Caki2 (cell line): ENCODE measurements around the gene SYNDIG1L. TPM values are rescaled to one million over a fixed set of nuclear protein-coding genes. Genes with fewer than 3 reads are reported as not detected.
A peak's percentile ranks its signal among the peaks of the same experiment; 100 is the strongest.

Experiments used
- DNase-seq: peaks from one replicate; pipeline ENCODE4 v3.0.0-alpha.2; 2015; ENCODE audit warnings: low read depth
- in situ Hi-C: cut with HindIII; loops from 2 replicates; pipeline ENCODE4 v1.10.0; 2016; ENCODE audit warnings: low sequenced_read_pairs, low pct_unique_long_range_greater_than_20kb, mixed read lengths
- total RNA-seq: library from RNA; depleted of rRNA; stranded (reverse); fragments of >200 nt; shearing (Covaris generic); gene quantifications from 2 replicates; pipeline ENCODE4 v1.2.3, GENCODE V29; 2014; ENCODE audit warnings: low replicate concordance

Gene SYNDIG1L
- total RNA-seq, 1 experiment from 2014 or later, result not detected

DNA sequence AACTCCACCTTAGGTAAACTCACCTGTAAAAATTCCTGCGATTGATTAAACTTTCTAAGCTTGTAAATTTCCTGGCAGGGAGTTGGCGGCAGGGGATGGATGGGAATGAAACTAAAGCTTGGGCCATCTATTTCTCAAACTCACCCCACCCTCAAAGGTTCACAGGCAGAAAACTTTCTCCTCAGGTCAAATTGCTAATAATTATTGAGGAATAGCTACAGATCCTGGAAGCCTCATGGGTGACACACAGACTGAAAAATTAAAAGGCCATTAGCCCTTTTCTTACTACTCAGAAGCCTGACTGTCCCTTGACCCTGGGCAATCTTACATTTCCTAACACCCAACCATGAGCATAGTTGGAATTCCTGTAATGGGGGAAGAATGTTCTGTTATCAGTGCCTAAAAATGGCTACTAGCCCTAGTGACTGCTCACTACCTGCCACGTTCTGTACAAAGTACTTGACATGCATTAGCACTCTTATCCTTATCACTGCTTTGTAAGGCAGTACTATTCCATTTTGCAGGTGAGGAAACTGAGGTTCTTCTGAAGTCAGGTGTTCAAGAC is 12.4 kb upstream of the SYNDIG1L start:
- in situ Hi-C loops, result no loop called here
- DNase-seq, result no peak

DNA sequence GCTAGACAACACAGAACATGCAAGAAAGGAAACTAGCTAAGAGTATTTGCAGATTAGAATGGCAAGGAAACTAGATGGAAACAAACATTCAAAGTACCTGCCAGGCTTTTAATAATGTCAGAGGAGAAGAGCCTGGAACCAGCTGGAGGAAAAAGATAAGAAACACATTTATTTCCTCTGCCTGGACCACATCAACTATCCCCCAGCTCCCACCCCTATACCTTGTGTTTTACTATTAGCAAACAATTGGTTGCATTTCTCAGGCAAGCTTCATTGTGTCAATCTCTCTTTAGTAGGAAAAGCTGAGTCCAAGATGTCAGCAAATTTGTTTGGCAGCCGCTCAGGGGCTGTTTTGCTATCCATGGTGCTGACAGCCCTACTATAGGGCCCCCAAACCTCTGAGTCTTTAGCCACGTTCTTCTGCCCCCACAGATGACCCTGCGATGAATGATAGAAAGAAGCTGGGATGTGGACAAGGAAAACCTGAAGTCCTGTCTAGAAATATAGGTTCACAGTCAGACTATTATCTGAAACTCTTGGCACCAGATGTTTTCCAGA is 11.6 kb upstream of the SYNDIG1L start:
- in situ Hi-C loops, result no loop called here
- no peak for DNase-seq

DNA sequence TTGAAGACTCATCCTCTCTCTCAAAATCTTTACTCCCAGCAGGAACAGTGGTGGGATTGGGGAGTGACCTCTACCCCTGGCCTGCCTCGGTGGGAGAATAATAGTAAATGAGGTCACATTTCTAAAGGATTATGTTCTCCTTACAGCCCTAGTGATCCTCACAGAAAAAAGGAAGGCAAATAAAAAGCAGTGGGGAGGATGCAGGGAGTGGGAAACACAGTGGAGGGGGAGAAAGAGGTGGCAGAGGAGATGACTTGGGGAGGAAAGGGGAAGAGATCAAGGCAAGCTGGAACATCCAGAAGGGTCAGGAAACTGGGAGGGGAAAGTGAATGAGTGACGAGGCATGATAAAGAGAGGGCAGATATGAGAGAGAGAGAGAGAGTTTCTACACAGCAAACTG is 8.3 kb upstream of the SYNDIG1L start:
- DNase-seq, result no peak
- in situ Hi-C loops, result no loop called here

DNA sequence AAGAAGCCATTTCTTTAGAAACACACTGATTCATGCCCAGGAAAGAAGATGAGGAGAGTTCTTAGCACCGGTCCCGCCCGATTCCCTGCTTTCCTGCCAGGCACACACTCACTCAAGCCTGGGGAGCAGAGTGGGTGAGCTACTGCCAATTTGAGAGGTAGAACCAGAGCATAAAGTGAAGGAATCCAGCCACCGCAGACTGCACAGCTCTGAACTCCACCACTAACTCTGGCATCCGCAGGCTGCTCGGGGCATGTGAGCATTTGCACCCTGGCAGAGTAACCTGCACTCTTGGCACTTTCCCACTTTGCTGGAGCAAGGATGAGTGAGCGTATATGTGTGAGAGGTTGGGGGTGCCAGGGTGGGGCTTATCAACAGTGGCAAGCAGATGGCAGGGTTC is 4.0 kb upstream of the SYNDIG1L start:
- in situ Hi-C loops, result no loop called here
- DNase-seq, result no peak

DNA sequence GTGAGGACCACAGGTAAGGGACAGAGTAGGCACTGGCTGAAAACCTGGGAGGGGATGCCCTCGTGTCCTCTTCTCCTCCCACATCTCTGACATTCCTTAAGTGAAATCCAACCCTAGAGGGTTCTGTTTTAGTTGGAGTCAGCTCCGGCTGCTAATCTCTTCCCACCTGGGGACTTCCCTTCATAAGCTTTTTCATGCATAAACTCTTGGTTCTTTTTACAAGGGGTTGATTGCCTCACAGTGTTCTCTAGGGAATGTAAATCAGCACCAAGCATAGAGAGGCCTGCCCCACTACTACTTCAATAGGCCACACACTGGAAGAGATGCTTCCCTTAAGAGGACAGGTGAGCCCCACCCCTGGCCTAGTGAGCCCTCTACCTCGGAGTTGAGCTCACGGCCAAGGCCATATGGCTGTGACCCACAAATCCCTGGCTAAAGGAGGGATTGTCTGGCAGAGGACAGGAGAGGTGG is 3.2 kb upstream of the SYNDIG1L start:
- DNase-seq, result no peak
- in situ Hi-C loops, result no loop called here

DNA sequence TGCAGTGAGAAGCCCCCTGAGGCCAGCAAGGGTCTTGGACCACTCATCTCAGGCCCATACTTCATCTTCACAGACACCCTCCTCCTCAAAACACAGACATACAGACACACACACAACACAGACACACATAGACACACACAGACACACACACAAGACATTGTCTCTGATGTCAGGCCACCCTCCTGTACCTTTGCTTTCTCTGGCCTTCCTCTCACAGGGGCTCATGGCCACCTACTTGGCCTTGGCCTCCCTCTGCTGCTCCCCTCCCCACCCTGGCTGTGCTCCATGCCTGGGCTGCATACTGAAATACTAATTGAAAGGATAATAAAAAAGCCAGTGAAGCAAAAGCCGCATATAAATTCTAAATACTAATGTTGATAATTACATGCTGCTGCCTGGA is 1.6 kb upstream of the SYNDIG1L start:
- DNase-seq, result no peak
- in situ Hi-C loops, result no loop called here

DNA sequence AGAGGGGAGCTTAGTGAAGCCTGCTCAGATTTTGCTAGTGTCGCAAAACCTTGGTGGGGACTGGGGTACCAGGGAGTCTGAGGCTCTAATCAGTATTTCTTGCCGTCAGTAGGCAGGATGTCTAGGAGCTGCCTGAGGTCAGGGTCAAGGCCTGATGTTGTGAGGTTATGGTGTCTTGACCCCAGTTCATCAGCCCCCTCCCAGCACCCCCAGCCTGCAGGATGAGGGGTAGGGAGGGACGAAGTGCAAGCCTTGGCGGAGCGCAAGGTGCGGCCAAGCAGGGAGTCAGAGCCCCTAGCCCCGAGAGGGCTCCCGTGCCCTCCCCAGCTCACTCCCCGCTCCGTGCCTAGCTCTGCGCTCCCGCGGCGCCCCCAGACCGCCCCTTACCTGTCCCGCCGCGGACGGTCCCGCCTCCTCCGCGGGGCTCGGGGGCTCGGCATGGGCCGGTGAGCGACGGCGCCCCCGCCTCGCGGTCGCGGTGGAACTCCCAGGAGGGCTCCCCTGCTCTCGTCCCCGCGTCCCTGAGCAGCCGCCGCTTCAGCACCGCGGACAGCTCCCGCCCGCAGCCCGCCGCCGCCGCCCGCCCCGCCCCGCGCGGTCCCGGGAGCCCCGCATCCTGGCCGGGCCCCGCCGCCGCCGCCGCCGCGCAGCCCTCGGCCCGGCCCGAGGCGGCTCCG is 347 bp downstream of the SYNDIG1L start:
- DNase-seq, result peak; percentile 14
- in situ Hi-C loops, result no loop called here

DNA sequence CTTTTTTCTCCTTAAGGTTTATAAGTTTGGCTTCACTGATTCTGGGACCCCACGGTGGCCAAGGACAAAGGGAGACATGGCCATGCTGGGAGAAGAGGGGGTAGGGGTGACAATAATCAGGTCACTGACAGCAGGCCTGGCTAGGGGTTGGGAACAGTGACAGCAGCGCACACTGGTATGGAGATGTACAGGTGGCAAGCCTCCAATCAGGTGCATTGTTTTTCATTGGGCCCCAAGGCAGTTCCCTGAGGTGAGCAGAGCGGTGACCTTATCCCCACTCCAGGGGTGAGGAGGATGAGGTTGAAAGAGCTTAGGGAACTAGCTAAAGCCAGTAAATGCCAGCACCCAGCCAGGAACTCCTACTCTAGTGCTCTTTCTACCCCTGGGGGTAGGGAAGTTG is 1.4 kb downstream of the SYNDIG1L start:
- no peak for DNase-seq

DNA sequence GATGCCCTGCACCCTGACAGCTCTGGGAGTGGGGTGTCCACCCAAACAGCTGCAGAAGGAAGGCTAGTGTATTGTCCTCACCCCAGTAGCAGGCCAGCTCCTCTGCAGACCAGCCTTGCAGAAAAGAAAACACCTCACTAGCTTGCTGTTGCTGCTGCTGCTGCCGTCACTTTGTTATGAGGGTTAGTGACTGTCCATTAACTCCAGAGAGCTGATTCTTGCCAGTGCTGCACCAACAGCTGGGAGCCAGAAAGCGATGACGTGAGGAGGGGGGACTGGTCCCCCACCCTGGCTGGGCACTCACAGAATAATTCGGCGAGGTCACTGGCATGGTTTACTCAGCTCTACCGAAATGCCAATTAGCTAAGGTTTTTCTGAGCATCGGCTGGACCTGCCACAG is 2.8 kb downstream of the SYNDIG1L start:
- in situ Hi-C loops, result no loop called here
- DNase-seq, result no peak

More for the DNA sequence above, 1.4 kb downstream of the SYNDIG1L start:
- in situ Hi-C loops, result no loop called here

DNA sequence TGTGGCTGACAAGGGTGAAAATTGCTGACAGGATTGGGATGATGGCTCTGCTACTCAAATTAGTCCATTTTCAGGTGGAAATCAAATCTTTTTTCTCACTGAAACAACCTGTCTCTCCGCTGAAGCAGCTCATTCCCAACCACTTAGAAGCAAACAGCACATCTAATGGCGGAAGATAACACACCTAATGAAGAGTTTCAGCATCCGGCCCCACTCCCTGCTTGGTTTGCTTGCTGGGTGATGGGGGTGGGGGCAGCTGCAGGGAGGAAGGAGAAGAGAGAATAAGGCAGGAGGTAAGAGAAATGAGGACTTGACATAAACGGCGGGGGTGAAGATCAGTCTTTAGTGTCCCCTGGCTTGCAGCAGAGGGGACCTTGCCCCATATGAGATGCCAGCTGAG is 4.0 kb downstream of the SYNDIG1L start:
- in situ Hi-C loops, result no loop called here
- DNase-seq, result no peak

DNA sequence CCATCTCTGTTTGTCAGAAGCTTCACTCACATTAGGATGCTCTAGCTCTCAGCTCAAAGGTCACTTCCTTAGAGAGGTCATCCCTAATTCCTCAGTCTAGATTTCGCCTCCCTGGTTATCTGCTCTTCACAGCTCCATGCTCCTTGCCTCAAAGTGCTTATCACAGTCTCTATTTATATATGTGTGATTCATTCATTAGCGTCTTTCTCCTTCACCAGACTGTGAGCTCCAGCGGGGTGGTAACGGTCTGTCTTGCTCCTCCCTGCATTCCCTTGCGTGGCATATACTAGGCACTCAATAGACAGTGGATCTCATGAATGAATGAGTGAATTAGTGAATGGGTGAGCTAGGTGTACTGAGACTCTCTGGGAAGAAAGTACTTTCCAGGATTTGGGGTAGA is 6.9 kb downstream of the SYNDIG1L start:
- DNase-seq, result no peak
- in situ Hi-C loops, result no loop called here

DNA sequence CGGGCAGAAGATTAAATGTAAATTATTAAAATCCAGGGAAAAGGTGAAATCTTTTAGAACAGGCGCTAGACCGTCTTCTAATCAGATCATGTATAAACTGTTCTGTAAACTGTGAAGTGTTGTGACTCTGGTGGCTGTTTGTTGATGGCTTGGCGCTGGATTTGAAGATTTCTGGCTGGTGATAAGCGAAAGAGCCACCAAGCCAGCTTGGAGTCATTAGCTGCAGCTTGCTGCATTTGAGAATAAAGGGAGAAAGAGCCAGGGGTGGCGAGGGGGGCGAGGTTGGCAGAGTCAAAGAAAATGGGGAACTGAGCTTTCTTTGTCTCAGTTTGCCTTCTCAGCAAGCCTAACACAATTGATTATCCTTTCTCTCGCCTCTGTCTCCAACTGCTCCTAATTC is 8.0 kb downstream of the SYNDIG1L start:
- in situ Hi-C loops, result no loop called here
- DNase-seq, result no peak

DNA sequence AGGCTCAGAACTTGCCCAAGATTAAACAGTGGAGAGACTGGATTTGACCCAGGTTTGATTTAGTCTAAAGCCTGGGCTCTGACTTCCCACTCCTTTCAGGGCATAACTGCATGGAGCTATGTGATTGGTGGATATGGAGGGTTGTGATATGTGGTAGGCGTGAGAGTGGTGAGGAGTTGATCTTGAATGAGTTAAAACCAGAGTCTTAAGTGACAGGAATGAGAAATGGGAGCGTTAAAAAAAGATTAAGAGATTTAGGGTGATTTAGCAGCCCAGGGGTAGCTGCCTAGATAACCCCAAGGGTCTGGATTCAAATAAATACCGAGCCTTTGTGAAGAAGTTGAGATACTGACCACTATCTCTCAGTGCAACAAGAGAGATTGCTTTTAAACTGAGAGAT is 8.4 kb downstream of the SYNDIG1L start:
- in situ Hi-C loops, result no loop called here
- no peak for DNase-seq

DNA sequence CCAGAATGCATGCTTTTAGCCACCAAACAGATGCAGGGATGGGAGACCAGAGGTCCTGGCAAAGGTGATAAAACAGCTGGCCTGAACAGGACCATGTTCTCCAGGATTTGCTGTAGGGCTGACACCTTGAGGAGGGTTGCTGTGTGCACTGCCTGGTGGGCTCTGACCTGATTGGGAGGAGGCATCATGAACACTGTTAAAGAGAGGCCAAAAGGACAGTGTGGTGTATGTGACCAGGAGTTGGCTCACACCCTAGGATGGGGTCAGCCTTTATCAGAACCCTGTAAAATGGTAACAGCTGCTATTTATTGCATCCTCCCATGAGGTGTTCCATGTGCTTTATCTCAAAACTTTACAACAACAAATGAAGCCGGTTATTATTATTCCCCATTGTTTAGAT is 8.8 kb downstream of the SYNDIG1L start:
- in situ Hi-C loops, result no loop called here
- DNase-seq, result no peak

DNA sequence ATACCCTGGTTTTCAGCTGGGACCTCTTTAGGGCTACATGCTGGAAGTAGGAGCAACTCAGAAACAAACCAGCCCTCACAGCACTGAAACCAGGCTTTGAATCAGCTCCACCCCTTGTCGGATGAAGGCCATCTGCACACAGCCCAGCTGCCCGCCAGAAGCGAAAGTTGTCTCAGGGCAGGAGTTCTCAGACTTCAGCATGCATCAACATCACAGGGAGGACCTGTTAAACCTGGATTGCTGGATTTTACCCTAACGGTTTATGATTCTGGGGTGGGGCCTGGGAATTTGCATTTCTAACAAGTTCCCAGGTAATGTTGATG is 10.9 kb downstream of the SYNDIG1L start:
- in situ Hi-C loops, result no loop called here
- DNase-seq, result no peak

DNA sequence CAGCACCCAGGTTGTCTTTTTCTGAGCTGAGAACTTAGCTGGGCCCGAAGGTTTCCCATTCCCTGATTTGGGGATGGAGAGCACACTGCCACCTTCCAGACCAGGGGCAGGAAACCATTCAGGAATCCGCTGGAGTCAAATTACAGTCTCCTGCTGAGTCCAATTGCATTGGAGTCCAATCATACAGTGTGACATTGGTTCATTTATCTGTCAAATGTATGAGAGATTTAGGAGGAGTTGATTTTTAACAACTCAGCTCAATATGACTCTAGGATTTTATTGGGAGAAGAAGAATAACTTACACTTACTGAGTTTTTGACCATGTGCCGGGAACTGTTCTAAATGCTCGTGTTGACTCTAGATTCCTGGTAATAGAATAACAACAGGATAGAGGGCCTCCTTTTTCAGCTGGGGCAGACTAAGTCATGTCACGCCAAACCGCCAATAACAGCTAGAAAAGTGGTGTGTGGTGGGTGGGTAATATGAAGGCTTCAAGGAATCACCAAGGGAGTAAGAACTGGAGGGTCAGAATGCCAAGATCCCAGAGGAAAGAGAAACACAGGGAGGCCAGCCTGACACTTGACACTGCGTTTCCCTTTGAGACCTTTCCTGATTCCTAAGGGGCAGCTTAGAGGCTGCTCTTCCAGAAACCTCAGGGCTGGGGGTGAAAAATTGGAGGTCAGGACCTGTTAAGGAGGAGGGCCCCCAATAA is 11.5 kb downstream of the SYNDIG1L start:
- DNase-seq, result no peak
- in situ Hi-C loops, result no loop called here

DNA sequence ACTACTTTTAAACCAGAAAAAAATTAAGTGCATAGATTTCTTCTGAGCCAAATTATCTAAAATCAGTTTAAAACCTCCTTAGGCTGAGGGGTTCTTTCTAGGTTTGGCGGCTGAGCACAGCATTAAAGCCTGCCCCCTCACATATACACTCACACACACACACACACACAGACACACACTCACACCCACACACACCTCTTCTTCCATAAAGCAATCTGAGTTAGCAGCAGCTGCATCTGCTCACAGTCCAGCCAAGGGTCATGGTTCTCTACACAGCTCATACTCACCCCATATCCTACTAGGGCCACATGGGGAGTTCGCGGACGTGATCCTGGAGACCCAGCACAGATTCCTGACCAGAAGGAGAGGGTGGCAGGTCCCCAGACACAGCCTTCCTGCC is 12.4 kb downstream of the SYNDIG1L start:
- in situ Hi-C loops, result no loop called here
- DNase-seq, result no peak

DNA sequence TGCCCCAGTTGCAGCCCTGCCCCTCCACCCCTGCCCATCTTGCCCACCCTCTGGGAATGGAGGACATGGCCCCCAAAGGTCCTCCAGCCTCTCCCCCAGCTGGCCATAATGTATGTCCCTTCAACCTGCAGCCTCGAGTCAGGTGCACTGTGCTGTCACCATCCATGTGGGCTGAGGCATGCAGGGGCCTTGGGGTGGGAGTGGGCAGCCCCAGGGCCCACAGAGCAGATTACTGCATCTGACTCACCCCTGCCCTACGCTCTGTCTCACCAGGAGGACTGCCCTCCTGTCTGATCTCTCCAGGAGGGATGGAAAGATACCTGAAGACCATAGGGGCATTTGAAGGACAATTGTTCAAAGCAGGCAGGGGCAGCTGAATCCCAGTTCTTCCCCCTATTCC is 13.3 kb downstream of the SYNDIG1L start:
- no peak for DNase-seq
- in situ Hi-C loops, result no loop called here

DNA sequence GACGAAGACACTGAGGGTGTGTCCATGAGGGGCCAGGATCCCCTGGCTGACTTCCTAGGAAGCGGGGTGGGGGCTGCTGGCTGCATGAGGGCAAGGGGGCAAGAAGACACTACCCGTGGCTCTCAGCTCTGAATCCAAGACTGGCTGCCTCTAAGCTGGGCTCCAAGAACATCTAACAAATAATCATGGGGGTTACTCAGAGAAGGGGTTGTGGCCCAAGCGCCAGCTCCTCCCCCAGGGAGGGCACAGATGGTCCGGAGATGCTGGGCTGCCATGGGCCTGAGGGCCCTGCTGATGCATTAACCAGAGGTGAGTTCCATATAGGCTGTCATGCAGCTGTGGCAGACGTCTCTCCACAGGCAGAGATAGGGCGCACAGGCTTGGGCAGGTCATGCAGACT is 14.3 kb downstream of the SYNDIG1L start:
- DNase-seq, result no peak
- in situ Hi-C loops, result no loop called here

DNA sequence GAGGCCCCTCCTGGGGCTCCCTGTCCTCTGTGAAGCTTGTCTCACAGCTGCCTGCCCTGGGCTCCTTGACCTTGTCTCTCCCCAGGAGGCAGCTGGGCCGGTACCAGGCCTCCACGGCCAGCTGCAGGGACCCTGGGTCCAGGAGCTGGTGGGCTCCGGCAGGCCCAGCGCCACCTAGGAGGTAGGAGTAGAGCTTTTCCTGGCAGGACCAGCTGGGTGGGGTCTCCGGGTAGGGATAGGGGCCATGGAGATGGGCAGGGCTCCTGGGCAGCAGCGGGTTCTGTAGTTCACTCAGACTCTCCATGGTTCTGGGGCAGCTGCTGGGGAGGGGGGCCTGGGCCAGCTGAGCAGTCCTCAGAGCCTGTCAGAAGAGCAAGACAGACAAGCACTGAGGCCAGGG is 16.6 kb downstream of the SYNDIG1L start:
- DNase-seq, result no peak
- in situ Hi-C loops, result no loop called here
